Measurements from ENCODE around the gene VAV3. TPM values are rescaled to one million over a fixed set of nuclear protein-coding genes. Genes with fewer than 3 reads are reported as not detected.

The VAV3 gene
- total and polyA plus RNA-seq, 3 donors from 2014 or later, result 10.1 to 11.4 (median 11.3) TPM

DNA sequence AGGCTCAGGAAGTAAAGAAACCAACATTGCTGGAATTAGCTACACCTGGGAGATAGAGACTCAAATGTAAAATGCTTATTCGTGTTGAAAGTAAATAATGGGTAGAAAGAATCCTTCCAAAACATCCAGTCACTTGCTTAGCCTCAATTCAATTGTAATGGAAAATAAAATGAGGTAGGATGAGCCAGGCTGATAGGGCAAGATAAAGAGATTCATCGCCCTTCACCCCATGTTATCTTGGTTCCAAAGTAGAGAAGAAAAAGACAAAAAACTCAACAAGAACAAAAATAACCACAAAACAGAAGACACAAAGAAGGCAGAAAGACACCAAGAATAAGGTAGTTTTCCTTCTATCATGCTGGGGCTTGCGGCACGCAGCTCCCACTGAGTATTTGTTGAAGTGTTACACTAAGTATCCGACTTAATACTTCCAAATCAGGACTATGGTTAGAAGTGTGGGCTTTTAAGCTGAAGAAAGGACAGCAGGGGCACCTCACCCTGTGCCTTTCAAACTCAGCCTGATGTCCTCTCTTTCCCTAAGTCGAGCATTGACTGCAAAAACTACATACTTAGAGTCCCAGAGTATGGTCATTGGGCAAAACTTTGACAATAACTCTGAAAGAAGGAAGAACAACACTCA, 202.1 kb downstream of the VAV3 start:
- 87 to 88% methylated on average over 6 of the region's 6 CpGs for WGBS, 2 donors
- H3K27ac ChIP-seq, result no peak overlapping the region
- H3K9me3 ChIP-seq, result no peaks in the 10 kb centered on the region
- no peaks in the 10 kb centered on the region for H3K27me3 ChIP-seq
- intact Hi-C loops (cut with DNase I; ENCODE audit: low total_unique reads), result no loop called here
- no peak for TF ChIP-seq POLR2A (IDR thresholded peaks at IDR 0.05)
- TF ChIP-seq CTCF (IDR thresholded peaks at IDR 0.05), result no peak
- DNase-seq, result no peak
- H3K4me3 ChIP-seq, result no peak overlapping the region
- no peaks in the 10 kb centered on the region for H3K36me3 ChIP-seq (ENCODE audit: low read depth, missing control alignments)
- H3K4me1 ChIP-seq, result no peaks in the 10 kb centered on the region

- no peak for TF ChIP-seq POLR2A (IDR thresholded peaks at IDR 0.05)
- TF ChIP-seq CTCF (IDR thresholded peaks at IDR 0.05), result no peak
- no peaks in the 10 kb centered on the region for H3K36me3 ChIP-seq (ENCODE audit: low read depth, missing control alignments)
- H3K4me1 ChIP-seq, result no peaks in the 10 kb centered on the region
- no peaks in the 10 kb centered on the region for H3K27me3 ChIP-seq
- intact Hi-C loops (cut with DNase I; ENCODE audit: low total_unique reads), result no loop called here
- H3K4me3 ChIP-seq, result no peak overlapping the region
- DNase-seq, result no peak
- H3K27ac ChIP-seq, result no peak overlapping the region
- WGBS, 2 donors, result 88% methylated on average over 3 of the region's 3 CpGs
- no peaks in the 10 kb centered on the region for H3K9me3 ChIP-seq
Measured at GRCh38 chr1:107760065-107760464, 204.9 kb downstream of the VAV3 start.

- Histone ChIP-seq H3K27ac (no peak overlapping the region), H3K36me3 (ENCODE audit: low read depth, missing control alignments) (no peaks in the 10 kb centered on the region), H3K4me1 (no peaks in the 10 kb centered on the region), H3K27me3 (no peaks in the 10 kb centered on the region), H3K9me3 (no peaks in the 10 kb centered on the region), H3K4me3 (no peak overlapping the region)
- TF ChIP-seq CTCF (IDR thresholded peaks at IDR 0.05) (peak in 2 of 3 experiments; percentile 24 to 53), POLR2A (IDR thresholded peaks at IDR 0.05) (no peak)
- DNase-seq, result peak; percentile 79
- WGBS, 2 donors, result 44 to 61% methylated on average over 6 of the region's 6 CpGs
- intact Hi-C loops (cut with DNase I; ENCODE audit: low total_unique reads), result no loop called here
Measured at GRCh38 chr1:107750364-107750959, 214.5 kb downstream of the VAV3 start.

- intact Hi-C loops (cut with DNase I; ENCODE audit: low total_unique reads), result no loop called here
- WGBS, 2 donors, result 35 to 48% methylated on average over 2 of the region's 2 CpGs
Measured at GRCh38 chr1:107748531-107748930, 216.4 kb downstream of the VAV3 start.

More at GRCh38 chr1:107748531-107748930, 216.4 kb downstream of the VAV3 start:
- H3K27me3 ChIP-seq, result no peaks in the 10 kb centered on the region
- no peaks in the 10 kb centered on the region for H3K36me3 ChIP-seq (ENCODE audit: low read depth, missing control alignments)
- TF ChIP-seq CTCF (IDR thresholded peaks at IDR 0.05), result peak in 1 of 3 experiments; percentile 17
- no peak for TF ChIP-seq POLR2A (IDR thresholded peaks at IDR 0.05)
- no peak overlapping the region for H3K4me3 ChIP-seq
- no peak for DNase-seq
- no peaks in the 10 kb centered on the region for H3K9me3 ChIP-seq
- no peak overlapping the region for H3K27ac ChIP-seq
- no peaks in the 10 kb centered on the region for H3K4me1 ChIP-seq
